ENCODE measurements around the gene CCSER1.
"Not testable (repeated sequence)": the region's sequence is repeated elsewhere in the genome, so short reads cannot be mapped to it uniquely, and the experiment has no call there.

CCSER1 gene

DNA sequence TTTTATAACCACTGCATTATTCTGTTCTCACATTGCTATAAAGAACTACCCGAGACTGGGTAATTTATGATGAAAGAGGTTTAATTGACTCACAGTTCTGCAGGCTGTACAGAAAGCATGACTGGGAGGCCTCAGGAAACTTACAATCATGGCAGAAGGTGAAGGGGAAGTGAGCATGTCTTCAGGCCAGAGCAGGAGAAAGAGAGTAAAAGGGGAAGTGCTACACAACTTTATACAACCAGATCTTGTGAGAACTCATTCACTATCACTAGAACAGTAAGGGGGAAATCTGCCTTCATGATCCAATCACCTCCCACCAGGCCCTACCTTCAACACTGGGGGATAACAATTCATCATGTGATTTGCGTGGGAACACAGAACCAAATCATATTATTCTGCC, 1199.0 kb downstream of the CCSER1 start:
- not testable (repeated sequence) for DNase-seq (ENCODE audit: low read depth in 2 of 3, low spot score in 2 of 3)

DNA sequence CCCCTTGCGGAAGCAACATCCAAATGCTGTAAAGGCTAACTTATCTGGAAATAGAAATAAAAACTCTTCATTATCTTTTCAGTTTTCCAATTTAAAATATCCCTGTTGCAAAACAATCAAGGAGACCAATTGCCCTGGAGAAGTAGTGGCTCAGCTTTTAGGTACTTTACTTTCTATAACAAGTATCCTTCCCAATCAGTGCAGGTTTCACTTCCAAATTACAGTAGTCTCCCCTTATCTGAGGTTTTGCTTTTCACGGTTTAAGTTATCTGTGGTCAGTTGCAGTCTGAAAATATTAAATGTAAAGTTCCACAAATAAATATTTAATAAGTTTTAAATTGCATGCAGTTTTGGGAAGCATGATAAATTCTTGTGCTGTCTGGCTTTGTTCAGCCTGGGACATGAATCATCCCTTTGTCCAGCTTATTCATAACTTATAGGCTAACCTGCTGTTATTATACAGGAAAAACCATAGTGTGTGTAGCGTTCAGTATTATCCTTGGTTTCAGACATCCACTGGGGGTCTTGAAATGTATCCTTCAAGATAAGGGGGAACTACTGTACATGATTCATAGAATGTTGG, 1203.5 kb downstream of the CCSER1 start:
- no peak for DNase-seq (ENCODE audit: low read depth in 2 of 3, low spot score in 2 of 3)

DNA sequence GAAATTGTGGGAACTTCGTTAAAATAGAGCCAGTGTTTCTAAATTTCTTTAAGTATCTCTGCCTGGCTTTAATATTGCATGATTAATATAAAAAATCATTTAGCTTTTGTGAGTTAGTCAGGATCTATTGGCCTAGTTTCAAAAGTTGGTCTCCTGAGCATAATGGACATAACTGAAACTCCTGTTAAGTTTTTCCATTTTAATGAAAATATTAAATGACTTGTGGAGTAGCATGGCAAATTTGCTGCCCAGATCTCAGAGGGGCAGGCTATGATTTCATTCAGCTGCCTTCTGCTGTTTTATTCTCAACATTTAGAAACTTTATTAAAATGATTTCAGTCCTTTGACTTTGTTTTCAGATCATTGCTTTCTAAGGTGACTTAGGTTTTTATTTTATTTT, 1213.6 kb downstream of the CCSER1 start:
- DNase-seq (ENCODE audit: low read depth in 2 of 3, low spot score in 2 of 3) = no peak

DNA sequence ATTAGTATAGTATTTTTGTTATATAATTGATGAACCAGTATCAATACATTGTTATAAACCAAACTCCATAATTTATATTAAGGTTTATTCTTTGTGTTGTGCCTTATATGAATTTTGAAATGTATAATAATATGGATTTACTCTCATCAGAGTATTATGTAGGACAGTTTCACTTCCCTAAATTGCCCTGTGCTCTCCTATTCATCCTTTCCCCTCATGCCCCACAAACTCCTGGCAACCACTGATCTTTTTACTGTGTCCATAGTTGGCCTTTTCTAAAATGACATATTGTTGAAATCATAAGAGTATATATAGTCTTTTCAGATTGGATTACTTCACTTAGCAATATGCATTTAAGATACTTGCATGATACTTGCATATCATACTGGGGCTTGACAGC, 1218.4 kb downstream of the CCSER1 start:
- DNase-seq (ENCODE audit: low read depth in 2 of 3, low spot score in 2 of 3) = no peak

DNA sequence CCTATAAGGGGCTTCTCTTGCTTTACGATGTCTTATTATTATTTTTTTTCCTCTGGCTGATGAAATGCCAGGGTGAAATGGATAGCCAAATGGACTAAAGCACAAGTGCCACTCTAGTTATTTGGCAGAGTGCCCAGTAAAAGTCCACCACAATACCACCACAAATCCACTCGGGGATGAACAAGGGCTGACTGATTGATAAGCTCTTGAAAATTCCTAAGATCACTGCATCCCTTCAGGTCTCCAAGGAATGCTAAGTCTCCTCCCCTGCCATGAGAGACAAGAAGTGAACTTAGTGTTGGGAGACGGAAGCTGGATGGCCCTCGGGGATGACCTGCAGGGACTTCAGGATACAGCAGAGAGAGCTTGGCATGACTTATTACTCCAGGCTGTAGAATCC, 1229.3 kb downstream of the CCSER1 start:
- not testable (repeated sequence) for DNase-seq (ENCODE audit: low read depth in 2 of 3, low spot score in 2 of 3)

DNA sequence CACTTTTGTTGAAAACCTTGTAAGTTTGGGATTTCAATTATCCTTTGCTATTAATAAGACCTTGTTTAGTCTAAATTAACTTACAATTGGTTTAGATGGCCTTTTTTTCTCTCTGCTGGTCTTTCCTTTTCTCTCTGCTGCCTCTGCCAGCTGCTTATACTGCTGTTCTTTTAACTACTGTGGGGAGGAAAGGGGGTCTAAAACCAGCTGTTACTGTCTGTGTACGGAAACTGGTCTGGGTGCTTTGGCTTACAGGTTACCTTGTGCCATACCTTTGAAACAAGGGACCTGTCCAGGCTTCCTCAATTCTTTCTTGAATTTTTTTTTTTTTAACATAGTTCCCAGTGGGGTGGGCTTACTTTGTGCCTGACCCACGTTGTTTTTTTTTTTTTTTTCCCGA, 1230.8 kb downstream of the CCSER1 start:
- not testable (repeated sequence) for DNase-seq (ENCODE audit: low read depth in 2 of 3, low spot score in 2 of 3)

DNA sequence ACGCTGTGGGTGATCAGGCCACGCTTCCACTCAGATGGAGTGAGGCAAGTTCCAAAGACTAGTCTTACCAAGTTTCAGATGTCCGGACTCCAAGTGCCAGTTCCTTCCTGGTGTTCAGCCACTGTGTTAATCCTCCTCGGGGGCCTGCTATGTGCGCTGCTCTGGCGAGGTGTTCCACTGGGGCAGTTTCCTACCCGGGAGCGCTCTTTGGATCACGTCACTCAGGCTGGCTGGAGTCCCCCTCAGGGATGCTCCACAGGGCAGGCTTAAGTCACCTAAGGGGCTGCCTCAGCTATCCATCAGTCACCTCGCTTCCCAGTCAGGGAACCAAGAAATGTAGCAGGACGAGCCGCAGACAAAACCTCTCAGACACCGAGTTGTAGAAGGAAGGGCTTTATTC, 1231.4 kb downstream of the CCSER1 start:
- not testable (repeated sequence) for DNase-seq (ENCODE audit: low read depth in 2 of 3, low spot score in 2 of 3)

DNA sequence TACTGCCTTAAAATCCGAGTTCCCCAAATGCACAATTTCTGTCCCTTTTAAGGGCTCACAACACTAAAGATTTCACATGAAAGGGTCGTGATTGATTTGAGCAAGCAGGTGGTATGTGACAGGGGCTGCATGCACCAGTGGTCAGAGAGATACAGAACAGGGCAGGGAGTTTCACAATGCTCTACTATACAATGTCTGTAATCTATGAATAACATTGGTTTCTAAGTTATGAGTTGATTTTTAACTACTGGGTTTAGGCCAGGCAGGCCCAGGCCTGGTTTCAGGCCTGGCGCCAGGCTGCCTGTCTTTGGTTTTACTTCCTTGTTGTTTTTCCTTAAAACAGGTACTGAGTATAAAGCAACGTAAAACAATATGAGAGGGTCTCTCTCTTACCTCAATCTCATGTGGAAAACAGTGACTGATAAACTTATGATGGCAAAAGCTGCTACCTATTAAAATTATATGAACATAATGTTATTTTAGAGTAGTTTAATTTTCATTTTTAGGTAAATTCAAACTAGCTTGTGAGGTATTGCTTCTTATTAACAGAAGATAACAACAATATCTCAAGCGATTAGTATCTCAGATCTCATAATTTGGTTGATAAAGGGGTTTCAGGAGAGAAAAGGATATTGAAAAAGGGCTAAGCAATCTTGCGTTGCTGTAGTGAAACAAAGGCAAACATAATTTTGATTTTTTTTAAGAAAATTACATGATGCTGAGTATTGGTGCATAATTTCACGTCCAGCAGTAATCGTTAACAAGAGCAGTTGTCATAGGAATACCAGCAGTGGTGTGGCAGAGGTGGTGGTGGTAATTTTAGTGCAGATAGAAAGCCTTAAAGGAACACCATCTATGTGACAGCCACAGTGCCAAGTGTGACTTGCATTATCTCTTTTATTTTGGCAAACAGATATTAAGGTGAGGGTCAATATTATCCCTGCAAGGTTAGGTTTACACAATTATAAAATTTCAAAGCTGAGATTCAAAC, 1232.1 kb downstream of the CCSER1 start:
- DNase-seq (ENCODE audit: low read depth in 2 of 3, low spot score in 2 of 3) = no peak

DNA sequence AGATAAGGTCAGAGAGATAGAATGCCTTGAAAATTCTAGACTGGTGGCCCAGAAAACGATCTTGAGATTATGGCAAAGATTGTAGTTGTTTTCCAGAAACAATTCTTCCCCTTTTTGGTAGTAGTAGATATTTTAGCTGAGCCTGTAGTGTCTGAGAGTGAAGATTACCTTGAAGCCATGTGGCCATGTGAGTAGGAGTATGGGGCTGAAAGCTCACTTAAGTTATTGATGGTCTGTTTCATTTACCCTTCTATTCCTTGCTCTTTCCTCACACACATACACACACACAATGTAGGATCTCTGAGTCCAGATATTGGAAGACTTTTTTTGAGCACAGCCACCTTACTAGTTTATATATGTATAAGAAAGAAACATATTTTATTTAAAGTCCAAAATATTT, 1234.9 kb downstream of the CCSER1 start:
- no peak for DNase-seq (ENCODE audit: low read depth in 2 of 3, low spot score in 2 of 3)

DNA sequence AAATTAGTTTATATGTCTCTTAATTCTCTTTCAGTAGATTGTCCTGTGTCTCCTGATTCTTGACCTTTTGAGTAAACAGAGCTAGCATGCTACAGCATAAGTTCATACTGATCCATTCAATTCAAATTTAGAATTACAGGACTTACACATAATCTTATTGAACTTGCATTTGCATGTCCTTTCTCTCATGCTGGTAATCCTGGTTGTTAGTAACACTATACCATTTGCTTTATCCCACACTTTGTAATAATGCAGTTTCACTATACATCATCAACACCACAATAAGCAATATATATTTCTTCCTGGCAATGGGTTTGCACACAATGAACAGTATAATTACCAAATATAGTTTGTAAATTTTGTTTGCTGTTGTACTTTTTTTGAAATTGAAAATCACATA, 1239.4 kb downstream of the CCSER1 start:
- no peak for DNase-seq (ENCODE audit: low read depth in 2 of 3, low spot score in 2 of 3)

DNA sequence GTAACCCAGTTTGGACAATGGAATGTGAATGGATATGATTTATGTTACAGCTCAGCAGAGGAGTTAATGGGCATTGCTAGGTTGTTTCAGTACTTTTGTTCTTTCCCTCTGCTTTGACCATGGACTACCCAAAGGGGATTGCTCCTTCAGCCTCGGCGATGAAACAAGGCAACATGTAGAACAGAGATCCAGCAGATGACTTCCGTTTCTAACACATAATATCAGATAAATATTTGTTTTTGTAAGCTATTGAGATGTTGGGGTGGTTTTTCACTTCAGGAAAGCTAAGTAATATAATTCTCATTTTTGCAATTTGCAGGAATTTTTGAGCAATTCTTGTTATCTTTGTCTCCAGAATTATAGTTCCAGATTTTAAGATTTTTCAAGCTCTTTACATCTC, 1241.9 kb downstream of the CCSER1 start:
- DNase-seq (ENCODE audit: low read depth in 2 of 3, low spot score in 2 of 3) = no peak

DNA sequence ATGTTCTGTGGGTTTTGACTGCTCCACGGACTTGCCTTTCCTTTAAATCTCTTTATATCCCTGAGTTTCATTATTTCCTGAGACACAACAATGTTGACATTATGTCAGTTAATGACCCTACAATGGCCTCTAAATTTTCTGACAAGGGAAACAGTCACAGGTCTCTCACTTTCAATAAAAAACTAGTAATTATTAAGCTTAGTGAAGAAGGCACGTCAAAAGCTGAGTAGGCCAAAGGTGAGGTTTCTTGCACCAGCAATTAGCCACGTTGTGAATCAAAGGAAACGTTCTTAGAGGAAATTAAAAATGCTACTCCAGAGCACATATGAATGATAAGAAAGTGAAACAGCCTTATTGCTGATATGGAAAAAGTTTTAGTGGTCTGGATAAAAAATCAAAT, 1246.4 kb downstream of the CCSER1 start:
- DNase-seq (ENCODE audit: low read depth in 2 of 3, low spot score in 2 of 3) = no peak

DNA sequence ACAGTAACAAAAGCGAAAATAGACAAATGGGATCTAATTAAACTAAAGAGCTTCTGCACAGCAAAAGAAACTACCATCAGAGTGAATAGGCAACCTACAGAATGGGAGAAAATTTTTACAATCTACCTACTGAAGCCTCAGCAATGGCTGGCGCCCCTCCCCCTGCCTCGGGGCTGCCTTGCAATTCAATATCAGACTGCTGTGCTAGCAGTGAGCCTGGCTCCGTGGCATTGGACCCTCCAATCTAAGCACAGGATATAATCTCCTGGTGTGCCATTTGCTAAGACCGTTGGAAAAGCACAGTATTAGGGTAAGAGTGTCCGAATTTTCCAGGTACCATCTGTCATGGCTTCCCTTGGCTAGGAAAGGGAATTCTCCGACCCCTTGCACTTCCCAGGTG, 1278.2 kb downstream of the CCSER1 start:
- DNase-seq (ENCODE audit: low read depth in 2 of 3, low spot score in 2 of 3) = not testable (repeated sequence)

DNA sequence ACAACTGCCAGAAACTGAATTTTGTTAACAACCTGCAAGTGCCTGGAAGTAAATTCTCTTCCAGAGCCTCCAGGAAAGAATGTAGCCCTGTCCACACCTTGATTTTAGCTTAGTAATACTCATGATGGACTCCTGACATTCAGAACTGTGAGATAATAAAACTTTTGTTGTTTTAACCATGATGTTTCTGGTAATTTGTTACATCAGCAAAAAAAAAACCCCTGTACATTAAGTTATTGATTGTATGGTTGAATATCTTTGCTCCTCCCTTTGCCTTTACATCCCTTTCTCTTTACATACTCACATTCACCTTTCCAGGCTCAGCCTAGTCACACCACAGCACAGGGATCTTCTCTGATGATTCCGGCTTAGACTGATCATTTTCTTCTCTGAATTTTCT, 1294.8 kb downstream of the CCSER1 start:
- no peak for DNase-seq (ENCODE audit: low read depth in 2 of 3, low spot score in 2 of 3)

DNA sequence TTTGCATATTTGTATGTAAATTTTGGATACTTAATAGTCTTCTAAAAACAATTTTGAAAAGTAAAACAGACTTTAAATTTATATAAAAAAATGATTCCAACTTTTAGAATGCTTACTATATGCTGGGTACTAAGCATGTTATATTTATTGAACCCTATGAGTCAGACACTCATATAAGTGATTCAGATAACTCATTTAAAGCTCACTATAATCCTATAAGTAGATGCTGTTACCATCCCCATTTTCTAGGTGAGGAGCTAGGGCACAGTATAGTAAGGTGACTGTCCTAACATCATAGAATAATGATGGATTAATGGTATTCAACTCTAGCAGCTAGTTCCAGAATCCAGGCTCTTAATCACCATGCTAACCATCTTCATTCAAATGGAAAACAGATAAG, 1299.5 kb downstream of the CCSER1 start:
- DNase-seq (ENCODE audit: low read depth in 2 of 3, low spot score in 2 of 3) = no peak

DNA sequence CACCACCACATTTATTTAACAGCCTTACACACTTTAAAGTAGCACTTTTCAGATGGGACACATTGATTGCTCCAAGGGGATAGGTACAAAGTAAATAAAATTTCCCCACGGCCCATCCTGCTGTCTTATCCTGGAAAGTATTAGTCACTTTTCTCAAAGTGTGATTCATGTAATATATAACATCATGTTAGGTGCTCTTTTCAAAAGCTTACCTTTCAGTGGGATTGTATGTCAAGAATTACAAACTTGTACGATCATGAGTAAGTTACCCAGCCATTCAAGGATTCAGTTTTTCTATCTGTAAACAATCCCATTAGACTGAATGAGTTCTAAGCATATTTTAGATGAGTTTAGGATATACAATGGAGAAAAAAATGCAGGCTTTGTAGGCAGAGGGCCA, 1300.0 kb downstream of the CCSER1 start:
- no peak for DNase-seq (ENCODE audit: low read depth in 2 of 3, low spot score in 2 of 3)

DNA sequence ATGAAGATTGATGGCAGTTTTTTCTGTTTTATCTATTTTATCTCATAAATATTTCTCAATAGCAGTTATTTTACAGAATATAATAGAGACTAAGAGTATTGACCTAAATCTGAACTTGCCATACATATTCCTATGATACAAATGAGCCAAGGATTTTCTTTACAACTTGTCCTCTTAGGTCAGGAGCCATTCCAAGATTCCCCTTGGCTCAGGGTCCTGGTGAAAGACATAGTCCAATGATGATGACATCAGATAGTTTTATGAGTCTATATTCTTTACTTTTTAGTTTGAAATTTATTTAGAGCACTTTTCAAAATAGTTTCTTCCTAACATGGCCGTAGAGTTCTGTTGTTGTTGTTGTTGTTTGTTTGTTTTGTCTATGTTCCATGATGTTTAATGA, 1307.4 kb downstream of the CCSER1 start:
- DNase-seq (ENCODE audit: low read depth in 2 of 3, low spot score in 2 of 3) = no peak

DNA sequence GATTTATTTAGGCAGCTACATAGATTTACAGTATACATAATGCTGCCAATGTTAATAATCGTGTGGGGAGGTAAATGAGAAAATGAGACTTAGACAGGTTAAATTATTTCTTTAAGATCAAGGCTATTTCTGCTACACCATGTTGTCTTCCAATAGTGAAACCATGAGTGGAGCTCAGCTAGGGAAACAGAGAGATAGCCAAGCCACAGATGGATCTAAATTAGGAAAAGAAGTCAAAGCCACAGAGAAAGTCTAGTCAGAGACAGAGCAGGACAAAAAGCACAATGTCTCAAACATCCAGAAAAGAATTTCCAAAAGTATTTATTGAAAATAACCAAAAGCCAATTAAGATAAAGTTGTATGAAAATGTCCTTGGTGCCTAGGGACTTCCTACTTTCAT, 1309.4 kb downstream of the CCSER1 start:
- no peak for DNase-seq (ENCODE audit: low read depth in 2 of 3, low spot score in 2 of 3)

DNA sequence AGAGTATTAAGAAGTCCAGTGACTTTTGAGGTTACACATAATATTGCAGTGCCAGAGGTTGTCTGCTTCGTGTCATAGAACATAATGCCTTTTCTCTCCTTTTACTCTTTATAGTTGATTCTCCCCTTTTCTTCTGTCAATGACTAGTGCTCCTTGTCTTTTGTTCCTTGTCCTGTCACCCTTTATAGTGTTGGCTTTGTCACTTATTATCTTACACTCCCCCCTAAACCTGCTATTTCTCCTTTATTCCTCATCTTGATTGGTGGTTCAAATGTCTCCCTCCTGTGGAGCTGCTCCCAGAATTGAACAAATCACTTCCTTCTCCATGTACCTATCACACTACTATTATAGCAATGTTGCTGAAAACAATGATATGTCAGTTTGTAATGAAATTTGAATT, 1320.0 kb downstream of the CCSER1 start:
- DNase-seq (ENCODE audit: low read depth in 2 of 3, low spot score in 2 of 3) = no peak

DNA sequence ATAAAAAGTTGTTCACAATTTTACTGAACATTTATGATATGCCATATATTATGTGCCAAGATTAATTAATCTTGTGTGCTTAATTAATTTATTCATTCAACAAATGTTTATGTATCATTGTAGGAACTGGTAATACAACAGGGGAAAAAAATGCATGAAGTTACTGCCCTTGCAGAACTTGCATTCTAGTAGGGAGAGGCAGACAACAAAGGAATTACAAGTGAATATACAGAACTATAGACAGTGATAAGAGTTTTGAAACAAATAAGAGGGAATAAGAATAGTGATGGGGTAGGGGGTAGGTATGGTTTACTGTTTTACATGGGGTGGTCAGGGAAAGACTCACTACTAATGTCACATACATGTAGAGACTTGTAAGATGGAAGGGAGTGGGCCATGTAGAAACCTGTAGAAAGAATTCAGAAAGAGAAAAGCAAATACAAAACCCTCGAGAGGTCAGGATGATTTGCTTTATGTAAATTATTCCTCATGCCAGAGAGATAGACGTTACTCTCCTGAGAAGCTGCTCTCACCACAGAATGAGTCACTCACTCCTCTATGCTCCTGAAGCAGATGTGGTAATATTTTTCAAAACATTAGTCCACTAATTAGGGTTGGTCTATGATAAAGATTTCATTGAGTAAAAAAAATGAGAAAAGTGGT, 1321.6 kb downstream of the CCSER1 start:
- no peak for DNase-seq (ENCODE audit: low read depth in 2 of 3, low spot score in 2 of 3)

DNA sequence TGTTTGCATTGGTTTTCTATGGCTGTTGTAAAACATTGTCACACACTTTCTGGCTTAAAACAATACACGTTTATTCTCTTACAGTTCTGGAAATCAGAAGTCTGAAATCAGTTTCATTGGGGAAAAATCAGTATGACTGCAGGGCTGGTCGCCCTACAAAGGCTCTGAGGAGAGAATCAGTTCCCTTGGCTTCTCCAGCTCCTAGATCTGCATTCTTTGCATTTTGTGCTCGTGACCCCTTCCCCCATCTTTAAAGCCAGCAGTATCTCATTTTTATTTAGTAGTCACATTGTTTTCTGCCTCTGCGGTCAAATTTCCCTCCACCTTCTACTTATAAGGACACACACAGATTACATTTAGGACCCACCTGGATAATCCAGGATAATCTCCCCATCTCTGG, 1326.9 kb downstream of the CCSER1 start:
- no peak for DNase-seq (ENCODE audit: low read depth in 2 of 3, low spot score in 2 of 3)

DNA sequence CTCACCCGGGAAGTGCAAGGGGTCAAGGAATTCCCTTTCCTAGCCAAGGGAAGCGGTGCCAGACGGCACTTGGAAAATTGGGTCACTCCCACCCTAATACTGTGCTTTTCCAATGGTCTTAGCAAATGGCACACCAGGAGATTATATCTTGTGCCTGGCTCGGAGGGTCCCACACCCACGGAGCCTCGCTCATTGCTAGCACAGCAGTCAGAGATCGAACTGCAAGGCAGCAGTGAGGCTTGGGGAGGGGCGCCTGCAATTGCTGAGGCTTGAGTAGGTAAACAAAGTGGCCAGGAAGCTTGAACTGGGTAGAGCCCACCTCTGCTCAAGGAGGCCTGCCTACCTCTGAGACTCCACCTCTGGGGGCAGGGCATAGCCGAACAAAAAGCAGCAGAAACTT, 1335.4 kb downstream of the CCSER1 start:
- not testable (repeated sequence) for DNase-seq (ENCODE audit: low read depth in 2 of 3, low spot score in 2 of 3)
